HFFc6 (cell line): ENCODE results near the gene RBMS3. TPM values are rescaled to one million over a fixed set of nuclear protein-coding genes. Genes with fewer than 3 reads are reported as not detected.

Experiments
- DNase-seq: peaks from one replicate; pipeline ENCODE4 v3.0.0-alpha.2; 2018
- H3K27ac Mint-ChIP-seq: 2 replicates; pipeline ENCODE4 v1.8.0; 2020; ENCODE audit warnings: mild to moderate bottlenecking, mixed read lengths
- H3K27me3 Mint-ChIP-seq: 2 replicates; pipeline ENCODE4 v1.8.0; 2021; ENCODE audit warnings: mild to moderate bottlenecking, moderate library complexity, mixed read lengths; ENCODE audit not compliant: insufficient read depth
- H3K36me3 Mint-ChIP-seq: 2 replicates; pipeline ENCODE4 v1.8.0; 2021; ENCODE audit warnings: low read depth, mixed read lengths
- H3K4me1 Mint-ChIP-seq: 2 replicates; pipeline ENCODE4 v1.8.0; 2020; ENCODE audit warnings: low read depth, mixed read lengths
- H3K4me3 Mint-ChIP-seq: 2 replicates; pipeline ENCODE4 v1.8.0; 2020; ENCODE audit warnings: mild to moderate bottlenecking, moderate library complexity, mixed read lengths
- H3K9me3 Mint-ChIP-seq: 2 replicates; pipeline ENCODE4 v1.8.0; 2020; ENCODE audit warnings: mild to moderate bottlenecking, mixed read lengths
- total RNA-seq, 6 experiments: library from RNA; stranded (reverse); fragmentation: NEBNext Ultra II Directional; extraction: Animal tissue kit (Norgen Biotek cat#: 25700); gene quantifications; 2 replicates in 1 of 6; 3 replicates in 5 of 6; pipeline ENCODE4 v1.2.3, GENCODE V29; 2021
- TF ChIP-seq, protein P1 (sequence below): fragments of 200-600 bp; sonication (generic); IDR thresholded peaks from 2 replicates; pipeline ENCODE4 v1.5.0; 2021; ENCODE audit warnings: antibody characterized with exemption, mild to moderate bottlenecking

RBMS3 gene
- total RNA-seq, 6 experiments from 2014 or later: 22.8 to 46.9 (median 39.4) TPM

DNA sequence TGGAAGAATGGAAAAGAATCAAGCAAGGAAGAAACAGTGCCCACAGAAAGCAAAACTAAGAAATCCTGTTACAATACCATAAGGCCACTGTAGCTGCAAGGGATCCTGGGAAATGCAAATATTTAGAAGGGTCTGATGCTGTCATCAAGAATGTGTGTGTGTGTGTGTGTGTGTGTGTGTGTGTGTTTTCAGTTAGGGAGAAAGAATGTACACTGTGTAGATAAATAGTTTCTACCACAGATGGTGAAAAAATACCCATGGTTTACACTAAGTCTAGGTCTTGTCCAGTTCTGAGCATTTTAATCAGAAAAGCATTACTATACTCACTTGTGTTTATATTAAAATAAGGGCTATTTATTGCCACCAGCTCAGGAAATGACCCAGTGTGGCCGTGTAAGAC, 355.0 kb downstream of the RBMS3 start:
- TF ChIP-seq, protein P1, sequence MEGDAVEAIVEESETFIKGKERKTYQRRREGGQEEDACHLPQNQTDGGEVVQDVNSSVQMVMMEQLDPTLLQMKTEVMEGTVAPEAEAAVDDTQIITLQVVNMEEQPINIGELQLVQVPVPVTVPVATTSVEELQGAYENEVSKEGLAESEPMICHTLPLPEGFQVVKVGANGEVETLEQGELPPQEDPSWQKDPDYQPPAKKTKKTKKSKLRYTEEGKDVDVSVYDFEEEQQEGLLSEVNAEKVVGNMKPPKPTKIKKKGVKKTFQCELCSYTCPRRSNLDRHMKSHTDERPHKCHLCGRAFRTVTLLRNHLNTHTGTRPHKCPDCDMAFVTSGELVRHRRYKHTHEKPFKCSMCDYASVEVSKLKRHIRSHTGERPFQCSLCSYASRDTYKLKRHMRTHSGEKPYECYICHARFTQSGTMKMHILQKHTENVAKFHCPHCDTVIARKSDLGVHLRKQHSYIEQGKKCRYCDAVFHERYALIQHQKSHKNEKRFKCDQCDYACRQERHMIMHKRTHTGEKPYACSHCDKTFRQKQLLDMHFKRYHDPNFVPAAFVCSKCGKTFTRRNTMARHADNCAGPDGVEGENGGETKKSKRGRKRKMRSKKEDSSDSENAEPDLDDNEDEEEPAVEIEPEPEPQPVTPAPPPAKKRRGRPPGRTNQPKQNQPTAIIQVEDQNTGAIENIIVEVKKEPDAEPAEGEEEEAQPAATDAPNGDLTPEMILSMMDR: no peak
- no peaks in the 10 kb centered on the region for H3K27me3 Mint-ChIP-seq
- no peaks in the 10 kb centered on the region for H3K9me3 Mint-ChIP-seq
- peaks cover 27% of the 10 kb centered on the region for H3K36me3 Mint-ChIP-seq
- no peak overlapping the region for H3K4me3 Mint-ChIP-seq
- no peak overlapping the region for H3K27ac Mint-ChIP-seq
- peaks cover 18% of the 10 kb centered on the region for H3K4me1 Mint-ChIP-seq
- DNase-seq: no peak

- H3K27me3 Mint-ChIP-seq: no peaks in the 10 kb centered on the region
- no peak overlapping the region for H3K4me3 Mint-ChIP-seq
- no peaks in the 10 kb centered on the region for H3K9me3 Mint-ChIP-seq
- peaks cover 20% of the 10 kb centered on the region for H3K4me1 Mint-ChIP-seq
- DNase-seq: no peak
- peaks cover 27% of the 10 kb centered on the region for H3K36me3 Mint-ChIP-seq
- H3K27ac Mint-ChIP-seq: no peak overlapping the region
- TF ChIP-seq, protein P1: no peak
These were observed 356.2 kb downstream of the RBMS3 start for GRCh38 chr3:29637068-29637467.

- Mint-ChIP-seq H3K27ac (no peak overlapping the region), H3K9me3 (no peaks in the 10 kb centered on the region), H3K4me3 (peak overlapping the region; percentile 16; the same call in 1 of the 2 replicates), H3K27me3 (no peaks in the 10 kb centered on the region), H3K4me1 (peaks cover 39% of the 10 kb centered on the region), H3K36me3 (peaks cover 28% of the 10 kb centered on the region)
- no peak for DNase-seq
- TF ChIP-seq, protein P1: no peak
These were observed 358.9 kb downstream of the RBMS3 start for GRCh38 chr3:29639578-29640290.

DNA sequence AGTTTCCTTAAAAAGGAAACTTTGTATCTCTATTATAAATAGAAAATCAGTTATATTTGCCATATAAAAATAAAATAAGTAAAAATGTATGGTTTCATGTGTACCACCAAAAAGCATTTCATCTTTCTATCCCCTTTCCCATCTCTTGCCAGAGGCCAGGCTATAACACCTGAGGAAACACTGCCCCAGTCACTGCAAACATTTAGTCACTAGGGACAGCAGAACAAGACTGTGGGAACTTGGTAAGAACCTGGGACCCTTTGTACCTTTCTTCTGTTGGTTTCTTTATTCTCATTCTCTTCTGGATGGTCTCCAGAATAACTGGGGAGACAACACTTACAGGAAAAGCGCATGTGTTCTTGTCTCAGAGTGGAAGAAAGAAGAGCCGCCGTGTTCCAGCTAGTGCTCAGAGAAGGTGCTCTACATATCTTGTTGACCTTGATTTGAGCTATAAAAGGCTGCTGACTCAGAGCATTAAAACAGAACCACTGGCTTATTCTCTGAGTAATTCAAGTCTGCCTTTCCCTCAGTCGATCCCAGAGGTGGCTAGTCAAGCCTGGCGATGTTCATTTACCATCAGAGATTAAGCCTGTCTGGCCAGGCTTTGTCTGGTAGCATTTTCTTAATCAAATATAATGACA, 361.6 kb downstream of the RBMS3 start:
- peaks cover 31% of the 10 kb centered on the region for H3K4me1 Mint-ChIP-seq
- H3K27ac Mint-ChIP-seq: peak overlapping the region; percentile 20; the same call in 1 of the 2 replicates
- H3K4me3 Mint-ChIP-seq: no peak overlapping the region
- H3K27me3 Mint-ChIP-seq: no peaks in the 10 kb centered on the region
- TF ChIP-seq, protein P1: no peak
- peaks cover 8% of the 10 kb centered on the region for H3K36me3 Mint-ChIP-seq
- DNase-seq: peak; percentile 25
- H3K9me3 Mint-ChIP-seq: no peaks in the 10 kb centered on the region

GRCh38 chr3:29643034-29643425, 362.2 kb downstream of the RBMS3 start:
- Mint-ChIP-seq H3K36me3 (peaks cover 8% of the 10 kb centered on the region), H3K27ac (peak overlapping the region; percentile 20; the same call in 1 of the 2 replicates), H3K4me3 (no peak overlapping the region), H3K4me1 (peaks cover 31% of the 10 kb centered on the region), H3K9me3 (no peaks in the 10 kb centered on the region), H3K27me3 (no peaks in the 10 kb centered on the region)
- DNase-seq: no peak
- TF ChIP-seq, protein P1: no peak
